ENCODE measurements around the gene OTOP3. TPM values are rescaled to one million over a fixed set of nuclear protein-coding genes. Genes with fewer than 3 reads are reported as not detected.

Gene OTOP3
- polyA plus RNA-seq, 5 donors, result not detected

DNA sequence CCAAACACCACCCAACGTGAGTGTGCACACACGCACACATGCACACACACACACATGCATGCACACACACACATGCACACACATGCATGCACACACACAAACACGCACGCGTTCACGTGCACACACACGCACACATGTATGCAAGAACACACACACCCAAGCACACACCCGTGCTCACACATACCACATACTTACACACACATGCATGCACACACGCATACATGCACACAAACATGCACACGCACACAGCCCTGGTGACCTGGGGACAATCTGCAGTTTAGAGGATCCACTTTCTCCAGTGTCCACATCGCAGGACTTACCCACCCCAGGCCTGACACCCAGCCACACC lies 18.9 kb upstream of the OTOP3 start:
- DNase-seq, result no peak

- no peak for DNase-seq
These were observed 18.3 kb upstream of the OTOP3 start for GRCh38 chr17:74917430-74917829.

GRCh38 chr17:74918906-74919305 lies 16.8 kb upstream of the OTOP3 start:
- no peak for DNase-seq

- DNase-seq, result no peak
These were observed 16.0 kb upstream of the OTOP3 start for GRCh38 chr17:74919440-74920305.

DNA sequence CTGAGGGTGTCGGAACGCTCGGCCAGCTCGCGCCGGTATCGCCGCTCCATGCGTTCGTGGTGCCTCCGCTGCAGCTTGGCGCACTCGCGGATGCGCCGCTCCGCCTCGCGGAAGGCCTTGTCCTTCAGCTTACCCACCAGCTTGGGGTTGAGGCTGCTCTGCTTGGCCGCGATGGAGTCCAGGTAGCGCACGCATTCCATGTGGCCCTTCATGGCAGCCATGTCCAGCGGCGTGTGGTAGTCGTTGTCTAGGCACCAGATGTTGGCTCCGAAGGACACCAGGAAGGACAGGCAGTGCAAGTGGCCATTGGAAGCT lies 15.4 kb upstream of the OTOP3 start:
- no peak for DNase-seq

DNA sequence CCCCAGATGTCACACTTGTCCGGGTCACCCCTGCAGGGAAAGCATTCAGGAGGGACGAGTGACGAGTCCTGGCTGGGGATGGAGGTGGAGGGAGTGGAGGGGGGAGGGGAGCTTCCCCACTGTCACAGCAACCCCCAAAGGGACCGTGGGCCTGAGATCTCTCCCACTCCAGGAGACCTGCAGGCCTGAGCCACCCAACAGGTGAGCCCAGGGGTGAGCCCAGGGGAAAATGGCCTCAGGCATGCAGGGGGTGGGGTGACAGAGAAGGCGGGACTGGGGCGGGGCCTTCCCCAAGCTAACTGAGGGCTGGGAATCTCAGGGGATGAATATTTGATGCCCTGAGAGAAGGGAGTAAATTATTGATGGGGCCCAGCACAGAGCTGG lies 15.1 kb upstream of the OTOP3 start:
- no peak for DNase-seq

GRCh38 chr17:74921026-74921681 lies 14.5 kb upstream of the OTOP3 start:
- DNase-seq, result no peak

GRCh38 chr17:74921769-74922168 lies 13.9 kb upstream of the OTOP3 start:
- no peak for DNase-seq

DNA sequence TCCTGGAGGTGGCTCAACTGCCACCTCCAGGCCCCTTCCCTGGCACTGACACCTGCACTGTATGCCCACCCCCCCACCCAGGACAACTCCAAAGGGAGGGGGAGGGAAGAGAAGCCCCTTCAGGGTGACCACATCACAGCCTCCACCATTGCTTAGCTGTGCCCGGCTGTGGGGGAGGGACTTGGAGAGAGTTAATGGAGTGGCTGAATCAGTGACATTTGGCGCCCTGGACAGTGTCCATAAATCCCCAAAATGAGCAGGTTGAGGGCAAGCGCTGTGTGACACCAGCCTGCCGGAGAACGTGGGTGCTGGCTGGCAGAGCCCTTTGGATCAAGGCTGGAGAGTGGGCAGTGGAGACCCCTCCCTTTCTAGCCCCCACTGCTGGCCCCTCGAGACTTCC lies 13.5 kb upstream of the OTOP3 start:
- DNase-seq, result no peak

- DNase-seq, result no peak
These were observed 12.8 kb upstream of the OTOP3 start, which contains the start of gene USH1G for GRCh38 chr17:74922694-74923537. USH1G (minus strand) TSS chr17:74923255; CDS start chr17:74923073, 182 bp downstream.

GRCh38 chr17:74923538-74924249 lies 12.0 kb upstream of the OTOP3 start:
- no peak for DNase-seq

- no peak for DNase-seq
These were observed 11.3 kb upstream of the OTOP3 start, which contains the start of gene OTOP2 for GRCh38 chr17:74924250-74924948. OTOP2 (plus strand) TSS chr17:74924273; CDS start chr17:74924633, 360 bp downstream.

DNA sequence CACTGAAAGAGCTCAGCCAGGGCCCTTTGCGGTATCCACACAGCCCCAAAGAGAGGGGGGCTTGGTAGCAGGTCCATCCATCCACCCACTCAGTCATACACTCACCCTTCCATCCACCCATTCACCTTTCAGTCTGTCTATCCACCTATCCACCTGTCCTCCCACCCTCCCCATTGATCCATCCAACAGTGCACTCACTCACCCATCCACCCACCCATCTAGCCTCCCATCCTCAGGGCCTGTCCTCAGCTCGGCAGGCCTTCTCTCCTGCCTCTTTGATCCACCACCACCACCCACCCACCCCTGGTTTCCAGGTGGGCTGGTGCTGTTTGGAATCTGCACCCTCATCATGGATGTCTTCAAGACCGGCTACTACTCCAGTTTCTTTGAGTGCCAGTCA lies 10.5 kb upstream of the OTOP3 start:
- no peak for DNase-seq

GRCh38 chr17:74928786-74929185 lies 6.9 kb upstream of the OTOP3 start:
- DNase-seq, result no peak

- DNase-seq, result no peak
These were observed 5.1 kb upstream of the OTOP3 start for GRCh38 chr17:74930535-74931036.

- no peak for DNase-seq
These were observed 650 bp upstream of the OTOP3 start for GRCh38 chr17:74935048-74935447.

DNA sequence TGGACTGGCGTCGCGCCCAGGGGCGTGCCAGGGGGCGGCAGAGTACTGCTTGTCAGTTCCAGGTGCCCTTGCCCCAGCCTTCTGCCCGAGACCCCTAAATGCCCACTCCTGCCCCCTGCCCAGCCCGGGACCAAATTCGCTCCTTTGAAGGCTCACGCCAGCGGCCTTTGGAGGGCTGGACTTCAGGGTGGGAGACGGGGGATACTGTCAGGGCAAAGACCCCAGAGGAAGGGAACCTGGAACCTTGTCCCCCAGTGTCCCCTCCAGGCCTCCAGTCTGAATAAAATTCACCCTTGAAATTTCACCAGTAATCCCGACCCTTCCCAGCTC lies 737 bp downstream of the OTOP3 start:
- DNase-seq, result no peak

DNA sequence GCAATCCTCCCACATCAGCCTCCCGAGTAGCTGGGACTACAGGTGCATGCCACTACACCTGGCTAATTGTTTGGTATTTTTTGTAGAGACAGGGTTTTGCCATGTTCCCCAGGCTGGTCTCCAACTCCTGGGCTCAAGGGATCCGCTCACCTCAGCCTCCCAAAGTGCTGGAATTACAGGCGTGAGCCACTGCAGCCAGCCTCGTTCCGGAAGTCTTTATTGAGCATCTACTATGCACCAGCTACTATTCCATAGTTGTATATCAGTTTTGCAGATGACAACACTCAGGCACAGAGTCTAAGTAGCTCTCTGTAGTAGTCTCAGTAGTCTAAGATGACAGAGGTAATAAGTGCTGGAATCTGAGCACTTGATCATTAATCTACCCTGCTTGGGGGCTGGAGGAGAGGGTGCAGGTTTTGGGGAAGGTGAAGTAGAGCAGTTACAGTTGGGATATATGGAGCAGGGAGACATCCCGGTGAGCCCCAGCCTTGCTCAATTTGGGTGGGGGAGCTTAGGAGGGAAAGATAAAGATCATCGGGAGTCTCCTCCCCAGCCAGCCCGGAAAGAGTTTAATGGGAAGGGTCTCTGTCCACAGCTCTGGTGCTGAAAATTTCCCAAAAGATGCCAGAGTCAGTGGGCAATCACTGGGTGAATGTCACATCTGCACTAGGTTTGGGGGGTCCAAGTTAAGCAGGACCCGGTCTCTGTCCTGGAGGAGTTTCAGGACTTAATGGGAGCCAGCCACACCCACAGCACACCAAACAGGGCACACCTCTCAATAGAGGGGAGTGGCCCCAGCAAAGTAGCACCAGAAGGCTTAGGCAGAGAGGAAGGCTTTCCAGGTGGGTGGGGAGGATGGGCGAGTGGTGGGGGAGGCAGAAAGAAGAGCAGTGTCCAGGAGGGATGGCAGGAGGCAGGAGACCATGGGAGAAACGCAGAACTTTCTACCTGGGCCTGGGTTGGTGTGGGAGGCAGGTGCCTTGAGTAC lies 1.7 kb downstream of the OTOP3 start:
- DNase-seq, result no peak

DNA sequence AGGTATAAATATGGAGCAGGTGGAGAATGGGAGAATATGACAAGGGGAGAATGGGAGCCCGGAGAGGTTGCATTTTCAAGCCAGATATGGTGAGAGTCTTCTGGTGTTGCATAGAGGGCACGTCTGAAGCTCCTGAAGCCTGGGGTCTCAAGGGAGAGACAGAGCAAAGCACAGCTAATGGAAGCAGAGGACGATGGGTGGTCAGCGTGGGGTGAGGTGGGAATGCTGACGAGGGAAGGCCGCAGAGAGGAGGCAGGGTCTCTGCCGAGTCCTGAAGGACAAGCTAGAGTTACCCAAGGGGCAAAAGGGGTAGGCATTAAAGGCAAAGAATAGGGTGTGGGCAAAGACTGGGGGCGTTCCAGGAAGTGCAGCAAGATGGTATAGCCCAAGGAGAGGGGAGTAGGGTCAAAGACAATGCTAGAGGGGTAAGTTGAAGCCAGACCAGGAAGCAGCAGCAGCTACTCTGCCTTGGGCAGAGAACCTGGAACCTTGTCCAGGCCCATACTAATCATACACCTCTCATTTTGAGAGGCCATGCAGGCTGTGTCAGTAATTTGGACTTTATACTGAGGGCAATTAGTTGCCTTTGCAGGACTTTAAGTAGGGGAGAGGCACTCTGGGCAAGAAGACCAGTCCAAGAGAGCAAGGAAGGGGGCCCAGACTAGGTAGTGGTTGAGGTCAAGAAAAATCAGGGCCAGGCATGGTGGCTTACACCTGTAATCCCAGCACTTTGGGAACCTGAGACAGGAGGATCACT lies 2.7 kb downstream of the OTOP3 start:
- DNase-seq, result no peak

Data from right lung (tissue), 5 donors.